Measurements from ENCODE around the gene CAPN11. TPM values are rescaled to one million over a fixed set of nuclear protein-coding genes. Genes with fewer than 3 reads are reported as not detected.
"Not testable (repeated sequence)": the region's sequence is repeated elsewhere in the genome, so short reads cannot be mapped to it uniquely, and the experiment has no call there.

Gene CAPN11
- total RNA-seq, 2 experiments from 2014 or later = 0.11 to 0.18 TPM

- H3K9me3 Mint-ChIP-seq = no peaks in the 10 kb centered on the region
- H3K36me3 Mint-ChIP-seq (ENCODE audit: low read depth) = no peaks in the 10 kb centered on the region
- POLR2A ChIA-PET = interaction anchor here (1.2 kb wide), 1 partner anchor 67 kb away, joined by 10 read pairs; the partner anchor contains the start of gene HSP90AB1
- no peaks in the 10 kb centered on the region for H3K27me3 Mint-ChIP-seq
- intact Hi-C loops (cut with micrococcal nuclease) = no loop called here
- ATAC-seq (no peak), DNase-seq (no peak)
- H3K27ac Mint-ChIP-seq = no peak overlapping the region
- CTCF ChIA-PET = interaction anchor here (0.9 kb wide), 1 partner anchor 11 kb away, joined by 3 read pairs; no protein-coding TSS in a partner anchor
- H3K4me3 Mint-ChIP-seq = no peak overlapping the region
- H3K4me1 Mint-ChIP-seq (ENCODE audit: low read depth) = peaks cover 12% of the 10 kb centered on the region
- TF ChIP-seq CTCF (IDR thresholded peaks at IDR 0.05) = no peak
Observed at GRCh38 chr6:44179648-44180047, 21.0 kb downstream of the CAPN11 start.

- no peaks in the 10 kb centered on the region for H3K36me3 Mint-ChIP-seq (ENCODE audit: low read depth)
- H3K9me3 Mint-ChIP-seq = no peaks in the 10 kb centered on the region
- peaks cover 14% of the 10 kb centered on the region for H3K4me1 Mint-ChIP-seq (ENCODE audit: low read depth)
- no peaks in the 10 kb centered on the region for H3K27me3 Mint-ChIP-seq
- TF ChIP-seq CTCF (IDR thresholded peaks at IDR 0.05) = no peak
- no peak for ATAC-seq
- CTCF ChIA-PET = interaction anchor here (1.0 kb wide), 1 partner anchor 8 kb away, joined by 3 read pairs; no protein-coding TSS in a partner anchor
- no peak overlapping the region for H3K4me3 Mint-ChIP-seq
- POLR2A ChIA-PET = interaction anchor here (0.8 to 1.2 kb wide), 2 partner anchors 8 to 67 kb away, joined by 3 to 10 read pairs; partner anchors contain the start of gene HSP90AB1
- H3K27ac Mint-ChIP-seq = no peak overlapping the region
- intact Hi-C loops (cut with micrococcal nuclease) = no loop called here
- no peak for DNase-seq
Observed at GRCh38 chr6:44180406-44180805, 21.8 kb downstream of the CAPN11 start.

GRCh38 chr6:44180886-44181285 lies 22.3 kb downstream of the CAPN11 start:
- intact Hi-C loops (cut with micrococcal nuclease) = no loop called here
- ChIA-PET CTCF (interaction anchor here (1.0 kb wide), 1 partner anchor 8 kb away, joined by 3 read pairs; no protein-coding TSS in a partner anchor), POLR2A (interaction anchor here (0.6 to 1.2 kb wide), 3 partner anchors 8 to 66 kb away, joined by 3 to 10 read pairs (median 4); partner anchors contain the start of gene HSP90AB1)
- TF ChIP-seq CTCF (IDR thresholded peaks at IDR 0.05) = no peak
- no peak overlapping the region for H3K4me3 Mint-ChIP-seq
- H3K9me3 Mint-ChIP-seq = no peaks in the 10 kb centered on the region
- no peak overlapping the region for H3K27ac Mint-ChIP-seq
- peaks cover 17% of the 10 kb centered on the region for H3K4me1 Mint-ChIP-seq (ENCODE audit: low read depth)
- H3K27me3 Mint-ChIP-seq = no peaks in the 10 kb centered on the region
- no peaks in the 10 kb centered on the region for H3K36me3 Mint-ChIP-seq (ENCODE audit: low read depth)
- no peak for DNase-seq
- no peak for ATAC-seq

GRCh38 chr6:44181784-44182183 lies 23.2 kb downstream of the CAPN11 start:
- intact Hi-C loops (cut with micrococcal nuclease); H3K27me3 Mint-ChIP-seq; ATAC-seq; H3K36me3 Mint-ChIP-seq (ENCODE audit: low read depth); H3K9me3 Mint-ChIP-seq; H3K4me3 Mint-ChIP-seq; H3K27ac Mint-ChIP-seq; DNase-seq: not testable (repeated sequence)
- H3K4me1 Mint-ChIP-seq (ENCODE audit: low read depth) = peaks cover 20% of the 10 kb centered on the region
- POLR2A ChIA-PET = interaction anchor here (0.7 kb wide), 1 partner anchor 119 kb away, joined by 3 read pairs; no protein-coding TSS in a partner anchor
- CTCF ChIA-PET = interaction anchor here (1.1 kb wide), 1 partner anchor 9 kb away, joined by 5 read pairs; no protein-coding TSS in a partner anchor

GRCh38 chr6:44182911-44183390 lies 24.3 kb downstream of the CAPN11 start:
- Mint-ChIP-seq H3K36me3 (ENCODE audit: low read depth) (no peaks in the 10 kb centered on the region), H3K27me3 (no peaks in the 10 kb centered on the region), H3K4me3 (no peak overlapping the region), H3K4me1 (ENCODE audit: low read depth) (peaks cover 13% of the 10 kb centered on the region), H3K9me3 (no peaks in the 10 kb centered on the region), H3K27ac (no peak overlapping the region)
- DNase-seq = no peak
- no peak for TF ChIP-seq CTCF (IDR thresholded peaks at IDR 0.05)
- intact Hi-C loops (cut with micrococcal nuclease) = no loop called here
- ChIA-PET CTCF (interaction anchor here (1.1 kb wide), 1 partner anchor 10 kb away, joined by 5 read pairs; no protein-coding TSS in a partner anchor), POLR2A (no interaction called here)
- ATAC-seq = no peak

Data from activated CD8-positive, alpha-beta T cell treated with anti-CD3 and anti-CD28 coated beads for 36 hours (primary cell).